Esophagus muscularis mucosa (tissue), 4 donors: ENCODE measurements around the gene PLCD3. TPM values are rescaled to one million over a fixed set of nuclear protein-coding genes. Genes with fewer than 3 reads are reported as not detected.

Experiments used
- DNase-seq: peaks from one replicate; pipeline ENCODE4 v3.0.0-alpha.2; 2017; ENCODE audit errors: extremely low spot score
- H3K27ac ChIP-seq, 4 donors: fragments of 200-600 bp; sonication (generic); replicated peaks in 1 of 4; 1 replicate in 3 of 4; 2 replicates in 1 of 4; pipeline ENCODE4 v1.5.1; 2016 to 2019; ENCODE audit warnings: mild to moderate bottlenecking in 1 of 4
- H3K27me3 ChIP-seq, 4 donors: fragments of 200-600 bp; sonication (generic); one replicate each; pipeline versions ENCODE4 v1.5.1 to v1.6.0; 2016 to 2019
- H3K36me3 ChIP-seq, 4 donors: fragments of 200-600 bp; sonication (generic); one replicate each; pipeline ENCODE4 v1.5.1; 2016 to 2019
- H3K4me1 ChIP-seq, 4 donors: fragments of 200-600 bp; sonication (generic); one replicate each; pipeline ENCODE4 v1.5.1; 2016 to 2019
- H3K4me3 ChIP-seq, 4 donors: fragments of 200-600 bp; sonication (generic); 1 replicate in 2 of 4; 2 replicates in 2 of 4; pipeline ENCODE4 v1.5.1; 2016 to 2019; ENCODE audit warnings: mild to moderate bottlenecking in 4 of 4, moderate library complexity in 1 of 4
- H3K9me3 ChIP-seq, 4 donors: fragments of 200-600 bp; sonication (generic); 1 replicate in 3 of 4; 2 replicates in 1 of 4; pipeline ENCODE4 v1.5.1; 2016 to 2019
- CTCF ChIP-seq, 3 experiments: fragments of 200-600 bp in 2 of 3; fragments of 450-650 bp in 1 of 3; sonication (generic) in 2 of 3; IDR thresholded peaks; one replicate each; pipeline ENCODE4 v1.5.1; 2017 to 2019; ENCODE audit warnings: antibody characterized with exemption in 3 of 3, mild to moderate bottlenecking in 2 of 3, moderate library complexity in 1 of 3
- EP300 ChIP-seq: sonication (generic); formaldehyde crosslinking; IDR thresholded peaks from one replicate; pipeline ENCODE4 v1.6.1; 2017; ENCODE audit warnings: antibody characterized with exemption
- POLR2A ChIP-seq: fragments of 450-650 bp; IDR thresholded peaks from one replicate; pipeline ENCODE4 v1.6.1; 2017; ENCODE audit warnings: antibody characterized with exemption, moderate library complexity, mild to moderate bottlenecking, low read depth
- POLR2AphosphoS5 ChIP-seq, 2 donors: sonication (generic); formaldehyde crosslinking; IDR thresholded peaks; one replicate each; pipeline ENCODE4 v1.6.1; 2017; ENCODE audit warnings: antibody characterized with exemption in 2 of 2
- WGBS: methylation state at CpG from one replicate; pipeline ENCODE4 v1.1.5; 2018; 5-methylcytosine and 5-hydroxymethylcytosine counted together
- intact Hi-C: fragments of 100-400 bp; cut with DNase I; formaldehyde crosslinking; loops from one replicate; pipeline ENCODE4 v1.15.1; 2023
- total RNA-seq, 4 donors: library from RNA; depleted of rRNA; stranded (reverse); fragments of >200 nt; gene quantifications; one replicate each; pipeline versions ENCODE4 v1.1.0 to v1.2.1, GENCODE V29; 2016

PLCD3 gene
- total RNA-seq, 4 donors from 2014 or later, result 49.4 to 154 (median 106) TPM

GRCh38 chr17:45088741-45089140 lies 43.6 kb downstream of the PLCD3 start:
- H3K4me3 ChIP-seq, result no peak overlapping the region
- H3K27me3 ChIP-seq, result no peaks in the 10 kb centered on the region
- WGBS, result 62% methylated on average over 3 of the region's 3 CpGs
- TF ChIP-seq CTCF (IDR thresholded peaks at IDR 0.05) (no peak), POLR2A (no peak), EP300 (no peak), POLR2AphosphoS5 (IDR thresholded peaks at IDR 0.05) (no peak)
- H3K36me3 ChIP-seq, result peaks cover 35 to 100% (median 82%) of the 10 kb centered on the region in 4 donors
- no peak for DNase-seq
- H3K27ac ChIP-seq, result peak overlapping the region in 2 of 4 donors; percentile 51 to 58
- intact Hi-C loops, result no loop called here
- no peaks in the 10 kb centered on the region for H3K9me3 ChIP-seq
- peaks cover 35 to 68% (median 52%) of the 10 kb centered on the region in 4 donors for H3K4me1 ChIP-seq

DNA sequence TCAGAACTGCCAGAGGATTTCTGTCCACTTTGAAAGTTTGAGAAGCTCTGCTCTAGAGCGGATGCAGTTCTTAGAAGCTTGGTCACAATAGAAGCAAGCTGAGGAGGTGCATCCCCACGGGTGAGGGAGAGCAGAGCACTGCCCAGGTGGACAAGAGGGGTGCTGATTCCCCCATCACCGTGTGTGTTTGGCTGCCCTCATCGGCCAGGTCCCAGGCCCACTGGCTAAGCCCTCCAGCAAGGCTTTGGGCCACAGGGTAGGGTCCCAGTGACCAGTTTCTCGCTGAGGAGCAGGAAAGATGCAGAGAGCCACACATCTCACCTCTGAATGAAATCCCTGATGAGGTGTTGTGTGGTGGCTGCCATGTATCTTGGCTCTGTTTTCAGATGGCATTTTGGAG lies 44.3 kb downstream of the PLCD3 start:
- H3K9me3 ChIP-seq, result no peaks in the 10 kb centered on the region
- peaks cover 42 to 100% (median 87%) of the 10 kb centered on the region in 4 donors for H3K36me3 ChIP-seq
- H3K4me1 ChIP-seq, result peaks cover 28 to 60% (median 45%) of the 10 kb centered on the region in 4 donors
- intact Hi-C loops, result no loop called here
- no peaks in the 10 kb centered on the region for H3K27me3 ChIP-seq
- DNase-seq, result no peak
- WGBS, result 100% methylated on average over 5 of the region's 5 CpGs
- no peak overlapping the region for H3K4me3 ChIP-seq
- TF ChIP-seq POLR2AphosphoS5 (IDR thresholded peaks at IDR 0.05) (no peak), CTCF (IDR thresholded peaks at IDR 0.05) (no peak), EP300 (no peak), POLR2A (no peak)
- H3K27ac ChIP-seq, result peak overlapping the region in 3 of 4 donors; percentile 18 to 58 (median 41)

DNA sequence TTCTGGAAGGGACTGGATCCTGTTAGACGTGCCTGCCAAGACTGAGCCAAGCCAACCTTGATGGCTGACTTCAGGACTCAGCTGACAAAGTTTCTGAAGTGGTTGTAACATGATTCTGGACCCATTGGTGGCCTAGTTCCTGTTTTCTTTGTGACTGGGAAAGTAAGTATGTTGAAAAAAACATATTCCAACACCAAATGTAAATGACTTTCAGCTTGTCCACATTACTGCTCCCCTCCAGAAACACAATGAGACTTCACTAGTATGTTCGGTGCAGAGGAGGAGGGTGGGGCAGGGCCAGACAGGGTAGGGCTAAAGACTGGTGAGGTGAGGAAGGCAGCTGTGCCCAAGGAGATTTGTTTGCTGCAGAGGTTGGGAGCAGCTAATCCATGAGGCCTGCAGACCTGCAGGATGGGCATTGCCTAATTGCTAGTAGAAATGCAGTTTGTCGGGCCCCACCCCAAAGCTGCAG lies 44.8 kb downstream of the PLCD3 start:
- intact Hi-C loops, result no loop called here
- H3K9me3 ChIP-seq, result no peaks in the 10 kb centered on the region
- 59% methylated on average over 3 of the region's 3 CpGs for WGBS
- no peak for DNase-seq
- peaks cover 47 to 100% (median 92%) of the 10 kb centered on the region in 4 donors for H3K36me3 ChIP-seq
- peak overlapping the region in 2 of 4 donors; percentile 18 to 41 for H3K27ac ChIP-seq
- TF ChIP-seq POLR2AphosphoS5 (IDR thresholded peaks at IDR 0.05), result no peak
- no peak for TF ChIP-seq CTCF (IDR thresholded peaks at IDR 0.05)
- TF ChIP-seq POLR2A, result no peak
- TF ChIP-seq EP300, result no peak
- H3K4me1 ChIP-seq, result peaks cover 27 to 56% (median 41%) of the 10 kb centered on the region in 4 donors
- H3K4me3 ChIP-seq, result no peak overlapping the region
- H3K27me3 ChIP-seq, result no peaks in the 10 kb centered on the region

DNA sequence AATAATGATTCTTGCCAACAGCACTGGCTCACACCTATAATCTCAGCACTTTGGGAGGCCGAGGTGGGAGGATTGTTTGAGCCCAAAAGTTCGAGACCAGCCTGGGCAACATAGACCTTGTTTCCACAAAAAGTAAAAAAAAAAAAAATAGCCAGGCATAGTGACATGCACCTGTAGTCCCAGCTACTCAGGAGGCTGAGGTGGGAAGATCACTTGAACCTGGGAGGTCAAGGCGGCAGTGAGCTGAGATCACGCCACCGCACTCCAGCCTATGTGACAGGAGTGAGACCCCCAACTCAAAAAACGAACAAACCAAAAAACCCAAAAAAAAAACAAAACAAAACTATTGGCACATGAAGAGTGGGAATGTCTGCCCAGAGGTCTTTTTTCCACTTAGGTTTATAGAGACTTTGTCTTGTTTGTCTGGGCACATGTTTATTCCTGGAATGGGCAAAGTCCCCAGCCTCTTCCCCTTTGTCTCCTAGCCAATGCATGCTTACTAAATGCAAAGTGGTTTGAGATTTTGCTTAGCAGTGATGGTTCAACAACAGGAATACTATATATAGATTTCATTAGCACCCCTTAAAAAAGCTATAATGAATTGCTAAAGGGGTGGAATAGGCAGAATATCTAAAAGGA lies 45.3 kb downstream of the PLCD3 start:
- Histone ChIP-seq H3K4me3 (no peak overlapping the region), H3K4me1 (peaks cover 25 to 53% (median 37%) of the 10 kb centered on the region in 4 donors), H3K36me3 (peaks cover 52 to 100% (median 95%) of the 10 kb centered on the region in 4 donors), H3K27me3 (no peaks in the 10 kb centered on the region), H3K9me3 (no peaks in the 10 kb centered on the region), H3K27ac (peak overlapping the region in 1 of 4 donors; percentile 18)
- TF ChIP-seq CTCF (IDR thresholded peaks at IDR 0.05) (no peak), POLR2AphosphoS5 (IDR thresholded peaks at IDR 0.05) (no peak), EP300 (no peak), POLR2A (no peak)
- intact Hi-C loops, result no loop called here
- 94% methylated on average over 6 of the region's 6 CpGs for WGBS
- DNase-seq, result no peak
